ENCODE results near the gene CATSPER3.

DNA sequence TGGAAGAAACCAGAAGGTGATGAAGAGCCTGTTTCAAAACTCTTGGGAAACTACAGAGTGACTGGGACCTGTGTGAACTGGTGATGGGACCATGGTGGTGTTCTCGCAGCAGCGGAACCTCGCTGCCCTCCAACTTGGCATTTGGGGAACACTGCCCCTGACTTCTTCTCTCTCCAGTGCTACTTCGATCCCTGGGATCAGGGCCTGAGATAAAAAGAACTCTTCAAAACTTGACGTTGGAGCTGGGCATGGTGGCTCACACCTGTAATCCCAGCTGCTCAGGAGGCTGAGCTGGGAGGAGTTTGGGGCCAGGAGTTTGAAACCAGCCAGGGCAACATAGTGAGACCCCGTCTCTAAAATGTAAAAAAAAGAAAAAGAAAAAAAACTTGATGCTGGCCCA is 48.2 kb downstream of the CATSPER3 start:
- TF ChIP-seq, protein P1, sequence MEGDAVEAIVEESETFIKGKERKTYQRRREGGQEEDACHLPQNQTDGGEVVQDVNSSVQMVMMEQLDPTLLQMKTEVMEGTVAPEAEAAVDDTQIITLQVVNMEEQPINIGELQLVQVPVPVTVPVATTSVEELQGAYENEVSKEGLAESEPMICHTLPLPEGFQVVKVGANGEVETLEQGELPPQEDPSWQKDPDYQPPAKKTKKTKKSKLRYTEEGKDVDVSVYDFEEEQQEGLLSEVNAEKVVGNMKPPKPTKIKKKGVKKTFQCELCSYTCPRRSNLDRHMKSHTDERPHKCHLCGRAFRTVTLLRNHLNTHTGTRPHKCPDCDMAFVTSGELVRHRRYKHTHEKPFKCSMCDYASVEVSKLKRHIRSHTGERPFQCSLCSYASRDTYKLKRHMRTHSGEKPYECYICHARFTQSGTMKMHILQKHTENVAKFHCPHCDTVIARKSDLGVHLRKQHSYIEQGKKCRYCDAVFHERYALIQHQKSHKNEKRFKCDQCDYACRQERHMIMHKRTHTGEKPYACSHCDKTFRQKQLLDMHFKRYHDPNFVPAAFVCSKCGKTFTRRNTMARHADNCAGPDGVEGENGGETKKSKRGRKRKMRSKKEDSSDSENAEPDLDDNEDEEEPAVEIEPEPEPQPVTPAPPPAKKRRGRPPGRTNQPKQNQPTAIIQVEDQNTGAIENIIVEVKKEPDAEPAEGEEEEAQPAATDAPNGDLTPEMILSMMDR (IDR thresholded peaks at IDR 0.05; ENCODE audit: poor library complexity, severe bottlenecking) = no peak
- no peak for TF ChIP-seq EZH2 (IDR thresholded peaks at IDR 0.05; ENCODE audit: borderline replicate concordance, insufficient read depth, low read length, poor library complexity, severe bottlenecking)
- no peak for TF ChIP-seq POLR2AphosphoS5 (IDR thresholded peaks at IDR 0.05)
- TF ChIP-seq TAF1 (IDR thresholded peaks at IDR 0.05; ENCODE audit: low read depth) = no peak
- TF ChIP-seq RAD21 (conservative IDR thresholded peaks at IDR 0.05) = no peak

Measured in neural cell (in vitro differentiated cells).